GM12878 (cell line): ENCODE results near the gene WWOX. TPM values are rescaled to one million over a fixed set of nuclear protein-coding genes. Genes with fewer than 3 reads are reported as not detected.

Experiments
- CBFB ChIP-seq: IDR thresholded peaks from 2 replicates; pipeline ENCODE4 v1.6.1; 2016; ENCODE audit warnings: antibody characterized with exemption, low read depth
- HDAC6 ChIP-seq: fragments of 200-600 bp; sonication (generic); IDR thresholded peaks from one replicate; pipeline ENCODE4 v1.8.0; 2017; ENCODE audit warnings: antibody characterized with exemption; ENCODE audit not compliant: unreplicated experiment
- HDGF ChIP-seq: fragments of 450-650 bp; IDR thresholded peaks from 2 replicates; pipeline ENCODE4 v1.6.1; 2016; ENCODE audit warnings: antibody characterized with exemption
- MEF2B ChIP-seq: fragments of 450-650 bp; IDR thresholded peaks from 2 replicates; pipeline ENCODE4 v1.6.1; 2018; ENCODE audit warnings: mild to moderate bottlenecking, moderate library complexity; ENCODE audit not compliant: partially characterized antibody, poor library complexity, severe bottlenecking
- NR2C2 ChIP-seq: IDR thresholded peaks from 2 replicates; pipeline ENCODE4 v1.6.1; 2011; ENCODE audit warnings: borderline replicate concordance, low read depth; ENCODE audit not compliant: control insufficient read depth, insufficient read length
- PAX8 ChIP-seq: fragments of 450-650 bp; IDR thresholded peaks from 2 replicates; pipeline ENCODE4 v1.6.1; 2017; ENCODE audit warnings: mild to moderate bottlenecking, moderate library complexity
- SMARCA5 ChIP-seq: fragments of 450-650 bp; IDR thresholded peaks from 2 replicates; pipeline ENCODE4 v1.6.1; 2017; ENCODE audit warnings: mild to moderate bottlenecking
- SPI1 ChIP-seq: IDR thresholded peaks from 2 replicates; pipeline ENCODE4 v1.6.1; 2011; ENCODE audit warnings: low read depth, mild to moderate bottlenecking, low read length, moderate library complexity, borderline replicate concordance; ENCODE audit not compliant: insufficient read depth
- ZBTB40 ChIP-seq: fragments of 450-650 bp; IDR thresholded peaks from 2 replicates; pipeline ENCODE4 v1.6.1; 2016; ENCODE audit warnings: mild to moderate bottlenecking, moderate library complexity, borderline replicate concordance
- polyA plus RNA-seq, 11 experiments: library from polyadenylated mRNA; depleted of rRNA in 4 of 11; unstranded in 6 of 11; stranded (reverse) in 5 of 11; fragments of >200 nt; fragmentation: Nextera tagmentation in 4 of 11; fragmentation: Illumina TruSeq in 1 of 11; extraction: Ambion mirVana in 4 of 11; extraction: Trizol in 1 of 11; gene quantifications; 1 replicate in 1 of 11; 2 replicates in 10 of 11; pipeline versions ENCODE4 v1.2.1 to v1.2.3, GENCODE V29; 2011 to 2016; ENCODE audit warnings: inconsistent platforms in 2 of 11, missing spikeins in 2 of 11, low read depth in 1 of 11
- total RNA-seq, 4 experiments: library from RNA; depleted of rRNA in 3 of 4; stranded (reverse); fragments of >200 nt in 3 of 4; fragmentation: Illumina TruSeq in 1 of 4; extraction: Trizol in 1 of 4; gene quantifications; 2 replicates each; pipeline versions ENCODE4 v1.2.1 to v1.2.3, GENCODE V29; 2013 to 2021
- TF ChIP-seq, protein P1 (sequence below): IDR thresholded peaks from 2 replicates; pipeline ENCODE4 v1.6.1; 2012; ENCODE audit warnings: improper control_type of control experiment, low read depth, low read length; ENCODE audit not compliant: insufficient replicate concordance
- TF ChIP-seq, protein P2 (sequence below): fragments of 450-650 bp; IDR thresholded peaks from 2 replicates; pipeline ENCODE4 v1.6.1; 2017; ENCODE audit warnings: low read depth, mild to moderate bottlenecking, moderate library complexity

Gene WWOX
- total and polyA plus RNA-seq, 10 of the 15 experiments (the other 5 are each of a cell fraction or from before 2014, with no cell fraction given) = 2.8 to 24.4 (median 17.8) TPM

DNA sequence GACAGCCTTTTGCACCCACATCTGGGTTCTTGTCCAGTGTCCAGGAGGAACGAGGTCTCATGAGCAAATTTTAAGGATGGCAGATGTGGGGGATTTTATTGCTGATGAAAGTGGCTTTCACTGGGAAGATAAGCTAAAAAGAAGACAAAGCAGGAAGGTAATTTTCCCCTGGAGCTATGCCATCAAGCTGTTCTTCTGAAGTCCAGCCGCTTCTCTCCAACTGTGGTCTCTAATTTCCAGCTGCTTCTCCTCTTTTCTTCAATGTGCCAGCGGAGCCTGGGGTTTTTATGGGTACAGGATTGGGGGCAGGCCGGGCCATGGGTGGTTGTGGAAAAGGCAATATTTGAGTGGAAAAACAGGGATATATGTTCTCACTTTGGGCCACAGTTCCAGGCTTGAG is 430.8 kb downstream of the WWOX start (continued):
- TF ChIP-seq, protein P1, sequence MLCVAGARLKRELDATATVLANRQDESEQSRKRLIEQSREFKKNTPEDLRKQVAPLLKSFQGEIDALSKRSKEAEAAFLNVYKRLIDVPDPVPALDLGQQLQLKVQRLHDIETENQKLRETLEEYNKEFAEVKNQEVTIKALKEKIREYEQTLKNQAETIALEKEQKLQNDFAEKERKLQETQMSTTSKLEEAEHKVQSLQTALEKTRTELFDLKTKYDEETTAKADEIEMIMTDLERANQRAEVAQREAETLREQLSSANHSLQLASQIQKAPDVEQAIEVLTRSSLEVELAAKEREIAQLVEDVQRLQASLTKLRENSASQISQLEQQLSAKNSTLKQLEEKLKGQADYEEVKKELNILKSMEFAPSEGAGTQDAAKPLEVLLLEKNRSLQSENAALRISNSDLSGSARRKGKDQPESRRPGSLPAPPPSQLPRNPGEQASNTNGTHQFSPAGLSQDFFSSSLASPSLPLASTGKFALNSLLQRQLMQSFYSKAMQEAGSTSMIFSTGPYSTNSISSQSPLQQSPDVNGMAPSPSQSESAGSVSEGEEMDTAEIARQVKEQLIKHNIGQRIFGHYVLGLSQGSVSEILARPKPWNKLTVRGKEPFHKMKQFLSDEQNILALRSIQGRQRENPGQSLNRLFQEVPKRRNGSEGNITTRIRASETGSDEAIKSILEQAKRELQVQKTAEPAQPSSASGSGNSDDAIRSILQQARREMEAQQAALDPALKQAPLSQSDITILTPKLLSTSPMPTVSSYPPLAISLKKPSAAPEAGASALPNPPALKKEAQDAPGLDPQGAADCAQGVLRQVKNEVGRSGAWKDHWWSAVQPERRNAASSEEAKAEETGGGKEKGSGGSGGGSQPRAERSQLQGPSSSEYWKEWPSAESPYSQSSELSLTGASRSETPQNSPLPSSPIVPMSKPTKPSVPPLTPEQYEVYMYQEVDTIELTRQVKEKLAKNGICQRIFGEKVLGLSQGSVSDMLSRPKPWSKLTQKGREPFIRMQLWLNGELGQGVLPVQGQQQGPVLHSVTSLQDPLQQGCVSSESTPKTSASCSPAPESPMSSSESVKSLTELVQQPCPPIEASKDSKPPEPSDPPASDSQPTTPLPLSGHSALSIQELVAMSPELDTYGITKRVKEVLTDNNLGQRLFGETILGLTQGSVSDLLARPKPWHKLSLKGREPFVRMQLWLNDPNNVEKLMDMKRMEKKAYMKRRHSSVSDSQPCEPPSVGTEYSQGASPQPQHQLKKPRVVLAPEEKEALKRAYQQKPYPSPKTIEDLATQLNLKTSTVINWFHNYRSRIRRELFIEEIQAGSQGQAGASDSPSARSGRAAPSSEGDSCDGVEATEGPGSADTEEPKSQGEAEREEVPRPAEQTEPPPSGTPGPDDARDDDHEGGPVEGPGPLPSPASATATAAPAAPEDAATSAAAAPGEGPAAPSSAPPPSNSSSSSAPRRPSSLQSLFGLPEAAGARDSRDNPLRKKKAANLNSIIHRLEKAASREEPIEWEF = no peak
- TF ChIP-seq HDAC6 (no peak), MEF2B (no peak), NR2C2 (no peak), CBFB (no peak), SMARCA5 (no peak), PAX8 (no peak), SPI1 (no peak), HDGF (no peak), ZBTB40 (no peak)
- TF ChIP-seq, protein P2, sequence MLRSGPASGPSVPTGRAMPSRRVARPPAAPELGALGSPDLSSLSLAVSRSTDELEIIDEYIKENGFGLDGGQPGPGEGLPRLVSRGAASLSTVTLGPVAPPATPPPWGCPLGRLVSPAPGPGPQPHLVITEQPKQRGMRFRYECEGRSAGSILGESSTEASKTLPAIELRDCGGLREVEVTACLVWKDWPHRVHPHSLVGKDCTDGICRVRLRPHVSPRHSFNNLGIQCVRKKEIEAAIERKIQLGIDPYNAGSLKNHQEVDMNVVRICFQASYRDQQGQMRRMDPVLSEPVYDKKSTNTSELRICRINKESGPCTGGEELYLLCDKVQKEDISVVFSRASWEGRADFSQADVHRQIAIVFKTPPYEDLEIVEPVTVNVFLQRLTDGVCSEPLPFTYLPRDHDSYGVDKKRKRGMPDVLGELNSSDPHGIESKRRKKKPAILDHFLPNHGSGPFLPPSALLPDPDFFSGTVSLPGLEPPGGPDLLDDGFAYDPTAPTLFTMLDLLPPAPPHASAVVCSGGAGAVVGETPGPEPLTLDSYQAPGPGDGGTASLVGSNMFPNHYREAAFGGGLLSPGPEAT = no peak
